Stimulated activated CD8-positive, alpha-beta memory T cell treated with anti-CD3 and anti-CD28 coated beads, Interleukin-4, amount 100 ng/mL, for 4 hours (primary cell): ENCODE measurements around the gene AKNAD1.
"Not testable (repeated sequence)": the region's sequence is repeated elsewhere in the genome, so short reads cannot be mapped to it uniquely, and the experiment has no call there.

Experiments
- DNase-seq, 2 donors: peaks; one replicate each; pipeline ENCODE4 v3.0.0-alpha.2; 2020; ENCODE audit warnings: low read depth in 2 of 2, low spot score in 1 of 2

The AKNAD1 gene, protein sequence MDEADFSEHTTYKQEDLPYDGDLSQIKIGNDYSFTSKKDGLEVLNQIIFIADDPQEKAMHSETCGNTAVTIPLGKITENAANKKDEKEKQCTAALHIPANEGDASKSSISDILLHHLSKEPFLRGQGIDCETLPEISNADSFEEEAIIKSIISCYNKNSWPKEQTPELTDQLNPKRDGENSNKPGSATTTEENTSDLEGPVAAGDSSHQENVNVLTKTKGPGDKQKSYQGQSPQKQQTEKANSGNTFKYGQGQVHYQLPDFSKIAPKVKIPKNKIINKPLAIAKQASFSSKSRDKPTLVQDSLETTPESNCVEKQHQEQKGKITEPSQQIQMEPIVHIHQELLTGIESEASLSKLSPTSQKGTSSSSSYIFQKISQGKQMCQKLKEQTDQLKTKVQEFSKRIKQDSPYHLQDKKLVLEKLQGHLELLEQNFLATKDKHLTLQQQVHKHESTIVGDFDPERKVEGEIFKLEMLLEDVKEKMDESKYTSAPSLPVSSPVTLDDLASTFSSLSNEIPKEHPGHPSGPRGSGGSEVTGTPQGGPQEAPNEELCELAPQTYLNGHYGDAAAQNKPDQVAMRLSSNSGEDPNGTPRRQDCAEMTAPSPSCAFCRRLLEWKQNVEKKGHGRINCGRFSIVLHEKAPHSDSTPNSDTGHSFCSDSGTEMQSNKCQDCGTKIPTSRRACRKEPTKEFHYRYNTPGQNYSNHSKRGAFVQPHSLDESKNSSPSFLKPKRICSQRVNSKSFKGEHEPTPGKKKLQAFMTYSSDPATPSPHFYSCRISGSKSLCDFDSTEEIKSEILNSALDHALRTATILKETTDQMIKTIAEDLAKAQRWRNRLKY

DNA sequence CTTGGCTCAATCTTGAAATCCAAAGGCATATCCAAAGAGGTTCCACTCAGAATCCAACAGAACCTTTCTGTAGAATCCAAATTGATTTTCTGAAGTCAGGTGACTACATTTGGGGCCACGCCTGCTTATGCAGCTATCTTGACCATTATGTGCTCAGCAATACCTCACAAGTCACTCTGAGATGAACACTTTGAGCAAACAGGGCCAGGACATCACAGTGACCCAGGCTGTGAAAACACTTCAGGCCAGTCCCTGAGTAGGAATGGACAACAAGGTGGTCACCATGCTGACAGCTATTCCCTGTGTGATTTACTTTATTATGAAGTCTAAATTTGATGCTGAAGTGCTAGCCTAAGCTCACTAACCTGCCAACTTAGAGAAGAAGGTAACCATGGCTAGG is at the start of gene AKNAD1:
TSS of gene AKNAD1 (minus strand) at position 101 of the 400 bp plus-strand sequence. CDS start 4,430 bp downstream, outside the sequence.
- no peak for DNase-seq

DNA sequence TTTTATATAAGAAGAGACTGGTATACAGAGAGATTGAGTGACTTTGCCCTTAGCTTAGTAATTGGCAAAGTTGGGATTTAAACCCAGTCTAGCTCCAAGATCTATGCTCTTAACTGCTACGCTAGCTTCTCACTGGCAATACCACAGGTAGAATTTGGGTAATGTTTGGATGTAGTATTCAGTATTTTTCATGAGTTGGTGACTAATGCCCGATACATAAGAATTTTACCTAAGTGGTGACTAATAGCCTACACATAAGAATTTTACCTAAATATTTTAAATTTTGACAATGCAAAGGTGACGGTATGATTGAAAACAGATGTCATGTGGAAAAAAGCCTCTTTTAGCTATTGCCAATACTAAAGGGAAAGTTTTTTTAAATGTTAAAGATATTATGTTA is 44.2 kb upstream of the AKNAD1 start:
- no peak for DNase-seq

DNA sequence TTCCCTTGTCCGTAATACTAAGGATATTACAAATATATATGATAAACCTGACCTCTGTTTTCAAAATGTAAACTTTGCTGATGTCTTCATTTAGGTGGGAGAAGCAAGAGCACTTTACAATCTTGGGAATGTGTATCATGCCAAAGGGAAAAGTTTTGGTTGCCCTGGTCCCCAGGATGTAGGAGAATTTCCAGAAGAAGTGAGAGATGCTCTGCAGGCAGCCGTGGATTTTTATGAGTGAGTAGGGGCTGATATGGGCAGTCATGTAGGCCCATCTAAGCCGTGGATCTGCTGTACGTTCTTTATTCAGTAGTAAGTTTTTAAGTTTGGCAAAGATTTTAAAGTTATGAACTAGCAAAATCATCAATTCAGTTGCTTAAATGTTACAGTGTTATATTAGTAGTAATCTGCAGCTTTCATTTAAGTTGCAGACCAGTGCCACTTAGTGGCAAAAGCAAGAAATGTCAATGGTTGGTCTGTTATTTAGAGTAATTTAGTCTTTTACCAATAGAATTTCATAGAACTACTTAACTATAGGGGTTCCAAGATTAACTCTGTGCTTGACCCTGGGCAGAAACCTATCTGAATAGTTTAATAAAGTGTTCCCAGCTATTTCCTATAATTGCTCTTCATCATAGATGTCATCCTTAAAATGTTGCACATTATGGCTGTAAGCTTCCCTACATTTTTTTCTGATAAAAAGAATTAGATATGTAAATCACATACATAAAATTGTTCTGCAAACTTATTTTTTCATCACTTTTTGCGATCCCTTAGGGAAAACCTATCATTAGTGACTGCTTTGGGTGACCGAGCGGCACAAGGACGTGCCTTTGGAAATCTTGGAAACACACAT is 41.2 kb upstream of the AKNAD1 start:
- no peak for DNase-seq

DNA sequence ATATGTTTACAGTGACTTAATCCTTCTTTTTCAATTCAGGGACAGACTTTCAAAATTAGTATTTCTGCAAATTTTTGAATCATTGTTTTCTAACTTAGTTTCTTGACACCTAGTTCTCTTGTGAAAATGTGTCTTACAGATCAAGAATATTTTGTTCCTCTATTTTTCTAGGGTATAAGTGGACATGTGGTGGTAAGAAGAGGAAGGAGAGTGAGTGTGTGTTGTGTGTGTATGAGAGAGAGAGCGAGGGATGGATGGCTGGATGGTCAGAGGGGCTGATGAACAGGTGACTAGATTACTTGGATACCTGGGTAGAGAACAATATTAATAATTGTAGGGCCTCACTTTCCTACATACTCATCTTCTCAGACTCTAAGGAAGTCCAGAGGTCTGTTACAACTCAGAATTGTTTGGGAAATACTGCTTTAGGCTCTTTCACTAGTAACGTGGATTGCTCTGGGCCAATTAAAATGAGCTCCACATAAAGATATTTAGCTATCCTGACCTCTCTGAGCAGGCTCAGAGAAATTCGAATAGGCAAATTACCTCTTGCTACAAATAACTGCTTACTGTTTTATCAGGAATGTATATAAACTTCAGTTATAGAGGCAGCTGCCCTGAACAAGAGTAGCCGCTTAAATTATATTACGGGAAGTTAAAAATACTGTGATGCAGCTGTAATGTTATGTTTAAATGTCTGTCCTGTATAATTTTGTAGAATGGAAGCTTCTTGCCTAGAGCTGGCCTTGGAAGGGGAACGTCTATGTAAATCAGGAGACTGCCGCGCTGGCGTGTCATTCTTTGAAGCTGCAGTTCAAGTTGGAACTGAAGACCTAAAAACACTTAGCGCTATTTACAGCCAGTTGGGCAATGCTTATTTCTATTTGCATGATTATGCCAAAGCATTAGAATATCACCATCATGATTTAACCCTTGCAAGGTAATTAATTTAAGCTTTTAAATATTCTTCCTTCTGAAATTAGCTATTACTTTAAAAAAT is 39.6 kb upstream of the AKNAD1 start:
- DNase-seq, result no peak

DNA sequence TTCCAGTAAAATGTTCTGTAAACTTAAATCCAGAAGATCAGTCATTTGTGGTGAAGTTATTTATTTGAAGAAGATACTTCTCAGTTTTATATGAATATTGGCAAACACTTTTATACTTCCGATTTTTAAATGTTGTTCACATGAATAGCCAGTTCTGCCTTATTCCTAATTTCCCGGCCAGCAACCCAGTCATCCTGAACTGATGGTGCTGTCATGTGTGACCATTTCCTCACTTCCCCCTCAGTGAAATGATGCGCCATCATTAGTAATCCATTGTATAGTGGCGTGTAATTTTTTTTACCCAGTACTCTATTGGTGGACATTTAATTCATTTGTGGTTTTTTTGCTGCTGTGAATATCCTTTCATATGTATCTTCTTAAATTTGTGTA is 36.2 kb upstream of the AKNAD1 start:
- DNase-seq, result no peak

DNA sequence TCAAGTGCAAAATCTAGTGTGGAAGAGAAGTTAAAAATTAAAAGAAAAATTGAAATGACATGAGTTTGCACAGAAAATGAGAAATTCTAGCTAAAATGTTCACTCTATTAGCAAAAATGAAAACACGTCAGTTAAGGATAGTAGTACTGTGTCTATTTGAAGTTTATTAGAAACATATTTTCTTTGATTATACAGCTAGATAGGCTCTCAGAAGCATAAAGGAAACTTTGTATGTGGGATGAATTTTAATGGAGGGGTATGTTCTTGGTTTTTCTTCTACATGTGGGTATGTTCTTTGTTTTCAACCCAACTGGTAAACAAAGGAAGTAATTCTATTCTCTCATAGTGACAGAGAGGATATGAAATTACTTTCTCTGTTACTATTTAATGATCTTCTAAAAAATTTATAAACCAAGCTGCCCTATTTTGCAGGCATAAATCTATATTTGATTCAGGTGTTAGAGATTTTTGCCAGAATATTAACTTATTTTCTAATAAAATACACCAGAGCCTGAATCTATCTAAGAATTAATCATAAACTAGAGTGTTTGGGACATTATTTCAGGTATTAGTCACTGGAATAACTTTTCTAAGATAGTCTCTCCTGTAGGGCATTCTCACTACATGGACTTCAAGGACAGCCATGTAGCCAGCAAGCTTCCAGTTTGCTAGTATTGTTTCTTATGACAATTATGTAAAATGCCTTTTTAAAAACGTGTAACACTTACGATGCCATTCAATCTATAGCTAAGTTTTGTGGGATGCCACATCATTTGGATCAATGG is 35.7 kb upstream of the AKNAD1 start:
- DNase-seq, result no peak

DNA sequence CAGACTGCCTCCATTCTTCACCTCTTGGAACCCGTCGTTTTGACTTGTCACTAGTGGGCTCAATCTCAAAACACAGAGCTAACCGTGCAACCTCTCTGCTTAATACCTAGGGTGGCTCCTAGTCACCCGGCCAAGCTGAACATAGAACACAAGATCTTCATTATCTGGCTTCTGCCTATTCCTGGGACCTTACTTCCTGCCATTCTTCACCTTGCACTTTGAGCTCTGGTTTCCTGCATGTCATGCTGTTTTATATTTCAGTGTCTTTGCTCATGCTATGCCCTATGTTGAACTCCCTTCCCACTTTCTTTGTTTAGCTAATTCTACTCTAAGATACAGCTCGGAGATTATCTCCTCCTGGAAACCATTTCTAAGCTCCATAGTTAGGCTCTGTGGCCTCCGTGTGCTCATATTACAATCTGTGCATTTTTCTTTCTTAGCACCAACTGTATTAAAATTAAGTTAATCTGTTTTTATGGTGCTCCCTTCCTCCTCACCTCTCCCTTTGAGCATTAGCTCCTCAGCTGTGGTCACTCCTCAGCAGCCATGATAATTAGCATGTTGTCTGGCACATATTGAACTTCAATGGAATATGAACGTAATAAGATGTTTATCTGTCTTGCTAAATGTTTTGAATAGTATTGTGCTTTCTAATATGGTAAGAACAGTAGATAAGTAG is 33.0 kb upstream of the AKNAD1 start:
- DNase-seq, result no peak

DNA sequence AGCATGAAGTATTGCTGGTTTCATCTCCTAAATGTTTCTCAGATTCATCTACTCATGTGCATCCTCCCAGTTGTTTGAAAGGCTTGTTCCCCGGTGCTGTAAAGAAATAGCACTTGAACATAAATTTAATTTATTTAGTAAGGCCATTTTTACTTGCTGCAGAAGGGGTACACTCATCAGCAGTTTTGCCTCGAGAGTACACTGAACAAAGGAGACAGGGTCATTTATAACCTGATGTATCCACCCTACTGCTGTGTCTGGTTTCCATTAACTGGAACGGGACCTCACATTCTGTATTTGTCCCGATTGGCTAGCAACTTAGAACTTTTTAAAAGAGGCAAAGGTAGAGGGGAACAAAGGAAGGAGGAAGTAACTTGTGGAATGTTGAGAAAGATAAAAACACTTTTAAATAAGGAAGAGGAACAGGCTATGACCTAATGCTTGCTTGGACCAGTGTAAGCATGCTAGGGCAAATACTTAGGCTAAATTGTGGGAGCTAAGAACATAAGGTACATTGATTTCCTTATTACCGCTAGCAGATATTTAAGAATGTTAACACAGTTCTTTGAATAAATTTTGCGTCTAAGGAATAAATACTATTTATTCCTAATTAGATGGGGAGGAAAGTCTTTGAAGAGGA is 32.2 kb upstream of the AKNAD1 start:
- not testable (repeated sequence) for DNase-seq

DNA sequence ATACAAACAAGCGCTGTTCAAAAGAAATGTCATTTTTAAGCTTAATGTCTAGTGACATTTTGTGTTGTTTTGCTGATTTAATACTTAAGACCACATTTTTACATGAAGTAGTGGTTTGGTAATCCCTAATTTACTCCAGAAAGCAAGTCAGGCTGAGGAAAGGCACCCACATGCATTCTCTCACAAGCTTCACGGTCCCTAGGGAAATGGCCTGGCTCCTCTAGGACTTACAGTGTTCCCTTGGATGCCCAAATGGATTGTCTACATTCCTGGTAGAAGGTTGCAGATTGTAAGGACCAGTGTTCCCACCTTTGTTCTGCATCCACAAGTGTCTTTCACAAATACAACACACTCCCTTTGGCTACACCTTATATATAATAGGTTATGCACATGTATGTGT is 29.4 kb upstream of the AKNAD1 start:
- no peak for DNase-seq

DNA sequence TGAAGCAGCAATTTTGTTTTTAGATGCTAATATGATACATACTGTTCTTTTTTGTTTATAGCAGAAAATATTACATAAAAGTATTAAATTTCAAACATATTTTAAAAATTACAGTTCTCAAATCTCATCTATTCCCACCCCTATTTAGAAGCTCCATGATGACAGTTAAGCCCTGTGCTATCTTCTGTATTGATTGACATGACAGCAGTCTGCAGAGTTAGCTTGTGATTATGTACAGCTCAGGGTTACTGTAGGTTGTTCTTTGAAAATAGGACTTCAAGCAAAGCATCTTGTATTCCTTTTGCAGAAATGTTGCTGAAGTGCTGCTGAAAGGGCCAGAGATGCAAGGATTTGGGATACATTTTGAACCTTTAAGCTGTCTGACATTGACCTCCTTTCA is 28.1 kb upstream of the AKNAD1 start:
- no peak for DNase-seq

DNA sequence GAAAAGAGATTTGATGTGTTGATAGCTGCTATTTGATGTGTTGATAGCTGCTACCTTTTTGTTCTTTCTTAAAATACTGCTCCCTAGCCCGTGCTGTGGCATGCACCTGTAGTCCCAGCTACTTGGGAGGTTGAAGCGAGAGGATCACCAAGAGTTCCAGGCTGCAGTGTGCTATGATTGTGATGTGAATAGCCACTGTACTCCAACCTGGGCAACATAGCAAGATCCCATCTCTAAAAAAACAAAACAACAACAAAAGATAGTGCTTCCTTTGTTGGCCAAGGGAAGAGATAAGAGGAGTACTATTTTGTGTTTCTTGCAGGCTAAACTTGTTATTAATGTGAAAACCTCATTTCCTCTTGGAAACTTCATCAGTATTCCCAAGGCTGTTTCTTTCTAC is 25.9 kb upstream of the AKNAD1 start:
- no peak for DNase-seq

DNA sequence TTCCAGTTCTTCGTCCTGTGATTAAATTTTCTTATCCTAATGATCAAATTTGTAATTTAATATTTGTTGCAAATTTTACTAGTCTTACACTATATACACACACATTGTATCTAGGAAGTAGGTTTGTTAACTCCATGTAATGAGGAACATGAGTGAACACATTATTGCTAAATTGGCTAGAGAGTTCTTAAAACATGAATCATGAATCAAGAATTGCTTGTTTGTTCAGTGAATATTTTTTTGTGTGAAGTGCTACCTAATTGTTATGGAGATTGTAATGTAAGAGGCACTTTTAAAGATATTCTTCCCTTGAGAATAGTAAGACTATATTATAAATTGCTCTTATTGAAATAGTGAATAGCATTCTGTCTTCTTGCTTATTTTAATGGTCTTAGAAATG is 24.5 kb upstream of the AKNAD1 start:
- DNase-seq, result no peak

DNA sequence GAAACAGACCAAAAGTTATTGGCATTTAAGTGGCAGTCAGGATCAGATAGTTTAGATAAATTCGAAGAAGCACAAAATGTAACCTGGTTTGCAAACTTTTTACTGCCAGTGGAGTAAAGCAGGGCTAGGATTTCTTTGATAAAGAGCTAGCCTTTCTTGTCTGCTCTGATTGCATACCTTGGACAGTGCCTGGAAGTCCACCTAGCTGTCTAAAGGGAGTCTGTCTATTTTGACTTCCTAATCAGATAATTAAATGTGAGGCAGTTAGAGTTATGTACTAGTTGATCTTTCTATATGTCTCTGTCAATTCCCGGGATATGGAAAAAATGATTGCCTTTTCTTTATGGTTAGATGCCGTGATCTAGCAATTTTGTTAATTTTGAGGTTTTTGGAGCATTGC is 24.0 kb upstream of the AKNAD1 start:
- DNase-seq, result no peak

DNA sequence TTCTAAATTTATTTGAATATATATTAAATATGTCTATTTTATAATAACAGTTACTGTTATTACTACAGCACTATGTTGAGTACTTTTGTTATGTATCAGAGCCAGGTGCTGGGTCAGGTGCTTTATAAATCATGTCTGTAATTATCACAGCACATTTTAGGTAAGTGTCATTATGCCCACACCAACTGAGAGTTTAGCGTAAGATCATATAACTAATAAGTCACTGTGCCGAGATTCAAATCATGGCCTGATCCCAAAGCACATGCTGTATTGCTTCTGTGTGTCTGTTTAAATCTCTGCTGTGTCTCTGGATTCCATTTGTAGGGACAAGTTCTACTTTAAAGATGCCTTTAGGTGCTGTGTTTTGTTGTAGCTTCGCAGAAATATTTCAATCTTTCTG is 21.8 kb upstream of the AKNAD1 start:
- DNase-seq, result no peak

DNA sequence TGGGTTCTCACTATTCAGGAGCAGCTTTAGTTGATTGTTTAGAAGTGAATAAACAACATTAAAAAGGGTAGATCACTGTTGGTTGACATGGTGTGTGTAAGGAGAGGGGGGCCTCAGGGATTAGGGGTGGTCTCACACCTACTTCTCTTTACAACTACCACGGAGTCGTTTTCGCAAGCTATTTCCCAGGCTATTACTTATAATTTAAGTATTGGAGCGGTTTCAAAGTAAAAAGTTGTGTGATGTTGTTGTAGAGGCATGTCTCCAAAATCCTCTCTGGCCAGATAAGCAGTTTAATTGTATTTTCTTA is 21.2 kb upstream of the AKNAD1 start:
- no peak for DNase-seq

DNA sequence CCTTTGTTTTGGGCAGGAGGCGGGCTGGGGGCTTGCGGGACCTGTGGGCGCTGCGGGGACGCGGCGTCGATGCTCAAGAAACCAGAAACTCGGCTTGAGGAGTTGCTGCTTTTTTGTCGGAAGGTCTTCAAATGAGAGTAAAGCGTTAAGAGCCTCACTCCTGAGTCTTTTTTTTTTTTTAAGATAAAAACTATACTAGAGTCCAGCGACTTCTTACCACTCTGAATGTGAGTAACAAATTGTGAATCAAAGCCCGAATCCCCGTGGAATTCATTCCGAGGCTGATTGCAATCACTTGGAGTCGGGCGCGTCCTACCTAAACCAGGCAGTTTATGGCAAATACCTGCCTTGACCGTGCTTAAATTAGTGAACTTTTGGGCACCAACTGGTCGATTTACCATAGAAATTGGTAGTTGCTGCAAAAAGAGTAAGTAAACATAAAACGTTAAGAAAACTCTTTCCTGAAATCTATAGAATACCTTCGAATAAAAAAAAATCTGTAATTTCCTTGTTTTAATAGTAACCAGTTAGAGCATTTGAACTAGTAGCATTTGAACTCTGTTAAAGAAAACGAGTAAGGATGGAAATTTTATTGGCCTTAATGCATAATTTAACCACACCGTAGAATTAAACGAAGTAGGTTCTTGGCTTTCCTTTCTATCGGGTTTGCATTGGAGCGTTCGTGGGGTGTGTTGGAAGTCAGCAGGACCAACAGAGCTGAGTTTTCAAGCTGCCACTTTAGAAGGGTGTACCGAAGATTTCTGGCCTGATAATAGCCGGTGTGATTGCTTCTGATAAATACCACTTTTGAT is 20.7 kb upstream of the AKNAD1 start:
- no peak for DNase-seq

DNA sequence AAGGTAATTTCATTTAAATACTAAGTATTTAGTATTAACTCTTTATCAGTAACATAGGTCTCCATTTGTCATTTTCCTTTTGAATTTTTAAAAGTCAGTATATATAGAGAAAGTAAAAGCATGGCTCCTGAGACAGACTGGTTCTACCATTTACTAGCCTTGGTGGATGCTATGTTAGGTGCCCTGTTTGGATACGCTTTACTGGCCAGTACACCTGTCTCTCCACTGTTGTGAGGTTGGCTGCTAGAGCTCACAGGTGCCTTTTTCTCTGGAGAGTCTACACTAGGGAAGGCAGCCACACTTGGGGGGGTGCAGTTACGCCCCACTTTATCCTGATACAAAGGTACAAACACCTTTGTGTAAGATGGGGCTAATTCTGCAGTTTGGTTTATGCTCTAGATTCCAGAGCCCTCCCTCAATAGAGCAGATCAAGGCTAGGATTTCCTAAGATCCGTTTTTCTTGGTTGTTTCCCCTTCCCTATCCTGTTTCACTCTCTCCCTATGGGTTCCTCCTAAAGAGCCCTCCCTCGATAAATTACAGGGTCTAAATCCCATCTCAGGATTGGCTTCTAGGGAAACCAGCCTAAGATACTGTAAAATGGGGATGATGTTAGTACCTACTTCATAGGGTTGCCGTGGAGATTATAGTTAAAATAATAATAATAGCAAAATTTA is 14.3 kb upstream of the AKNAD1 start:
- DNase-seq, result no peak
